ENCODE data around the gene PRTFDC1. TPM values are rescaled to one million over a fixed set of nuclear protein-coding genes. Genes with fewer than 3 reads are reported as not detected.

PRTFDC1 gene
- total RNA-seq, 2 experiments from 2014 or later, result not detected

DNA sequence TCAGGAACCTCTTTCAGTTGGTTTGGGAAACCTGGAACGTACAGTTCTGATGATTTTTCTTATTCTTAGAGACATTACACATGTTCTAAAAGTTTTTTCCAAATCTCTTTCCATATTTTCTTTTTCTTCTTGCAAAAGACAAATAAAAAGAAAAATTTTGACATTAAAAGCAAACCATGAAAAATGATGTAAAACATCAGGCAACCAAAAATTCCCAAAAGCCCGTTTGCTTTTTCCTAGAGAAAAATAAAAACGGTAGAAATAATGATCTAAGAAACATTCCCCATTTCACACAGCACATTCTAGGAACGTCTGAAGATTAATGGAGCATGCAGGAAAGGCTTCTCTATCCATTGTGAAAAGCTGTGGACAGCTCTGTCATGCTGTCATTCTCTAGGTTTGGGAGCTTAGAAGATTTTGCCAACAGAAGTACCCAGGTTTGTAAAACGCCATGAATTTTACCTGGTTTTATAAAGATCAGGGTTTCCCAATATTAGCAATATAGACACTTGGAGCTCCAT is 11.2 kb upstream of the PRTFDC1 start:
- ChIA-PET CTCF (ENCODE audit: unreplicated experiment) (no interaction called here), POLR2A (interaction anchor here (0.7 kb wide), 1 partner anchor 142 kb away, joined by 3 read pairs; no protein-coding TSS in a partner anchor)
- Histone ChIP-seq H4K20me1 (ENCODE audit: insufficient read depth, low read length) (no peaks in the 10 kb centered on the region), H3K9me3 (ENCODE audit: low read length) (no peaks in the 10 kb centered on the region), H3K27ac (ENCODE audit: low read depth, low read length, poor library complexity, severe bottlenecking) (no peak overlapping the region), H3K4me2 (ENCODE audit: low read length) (no peak overlapping the region), H3K4me1 (ENCODE audit: insufficient read depth, low read length, poor library complexity, severe bottlenecking) (no peaks in the 10 kb centered on the region), H2AFZ (ENCODE audit: low read length) (no peak overlapping the region), H3K4me3 (ENCODE audit: low read depth, low read length, poor library complexity, severe bottlenecking) (no peak overlapping the region), H3K9me2 (ENCODE audit: insufficient read depth, low read length) (no peaks in the 10 kb centered on the region), H3K36me3 (ENCODE audit: insufficient read depth, low read length) (no peaks in the 10 kb centered on the region), H3K79me2 (ENCODE audit: insufficient read depth, low read depth, low read length) (no peaks in the 10 kb centered on the region)
- no TSS peak for BruUV-seq (replicated peaks)
- intact Hi-C loops (cut with micrococcal nuclease; ENCODE audit: unreplicated experiment), result no loop called here
- TF ChIP-seq EZH2phosphoT487 (IDR thresholded peaks at IDR 0.05; ENCODE audit: borderline replicate concordance, low read depth, low read length) (no peak), CTCF (conservative IDR thresholded peaks at IDR 0.05; ENCODE audit: low read length) (no peak)
- DNase-seq (ENCODE audit: low spot score), result no peak

GRCh38 chr10:24962995-24963394 is 10.6 kb upstream of the PRTFDC1 start:
- Histone ChIP-seq H3K79me2 (ENCODE audit: insufficient read depth, low read depth, low read length) (no peaks in the 10 kb centered on the region), H4K20me1 (ENCODE audit: insufficient read depth, low read length) (no peaks in the 10 kb centered on the region), H2AFZ (ENCODE audit: low read length) (no peak overlapping the region), H3K9me2 (ENCODE audit: insufficient read depth, low read length) (no peaks in the 10 kb centered on the region), H3K9me3 (ENCODE audit: low read length) (no peaks in the 10 kb centered on the region), H3K27ac (ENCODE audit: low read depth, low read length, poor library complexity, severe bottlenecking) (no peak overlapping the region), H3K4me3 (ENCODE audit: low read depth, low read length, poor library complexity, severe bottlenecking) (no peak overlapping the region), H3K36me3 (ENCODE audit: insufficient read depth, low read length) (no peaks in the 10 kb centered on the region), H3K4me1 (ENCODE audit: insufficient read depth, low read length, poor library complexity, severe bottlenecking) (no peaks in the 10 kb centered on the region), H3K4me2 (ENCODE audit: low read length) (no peak overlapping the region)
- BruUV-seq (replicated peaks), result no TSS peak
- intact Hi-C loops (cut with micrococcal nuclease; ENCODE audit: unreplicated experiment), result no loop called here
- DNase-seq (ENCODE audit: low spot score), result no peak
- CTCF ChIA-PET (ENCODE audit: unreplicated experiment), result no interaction called here
- no peak for TF ChIP-seq CTCF (conservative IDR thresholded peaks at IDR 0.05; ENCODE audit: low read length)
- TF ChIP-seq EZH2phosphoT487 (IDR thresholded peaks at IDR 0.05; ENCODE audit: borderline replicate concordance, low read depth, low read length), result no peak
- POLR2A ChIA-PET, result interaction anchor here (0.7 kb wide), 1 partner anchor 142 kb away, joined by 3 read pairs; no protein-coding TSS in a partner anchor

GRCh38 chr10:24961582-24961981 is 9.2 kb upstream of the PRTFDC1 start:
- no peak overlapping the region for H3K4me3 ChIP-seq (ENCODE audit: low read depth, low read length, poor library complexity, severe bottlenecking)
- H3K4me1 ChIP-seq (ENCODE audit: insufficient read depth, low read length, poor library complexity, severe bottlenecking), result no peaks in the 10 kb centered on the region
- H3K9me2 ChIP-seq (ENCODE audit: insufficient read depth, low read length), result no peaks in the 10 kb centered on the region
- intact Hi-C loops (cut with micrococcal nuclease; ENCODE audit: unreplicated experiment), result no loop called here
- no peak overlapping the region for H2AFZ ChIP-seq (ENCODE audit: low read length)
- H3K4me2 ChIP-seq (ENCODE audit: low read length), result no peak overlapping the region
- no peaks in the 10 kb centered on the region for H3K9me3 ChIP-seq (ENCODE audit: low read length)
- no peak for TF ChIP-seq CTCF (conservative IDR thresholded peaks at IDR 0.05; ENCODE audit: low read length)
- no peak for TF ChIP-seq EZH2phosphoT487 (IDR thresholded peaks at IDR 0.05; ENCODE audit: borderline replicate concordance, low read depth, low read length)
- DNase-seq (ENCODE audit: low spot score), result no peak
- CTCF ChIA-PET (ENCODE audit: unreplicated experiment), result no interaction called here
- no peaks in the 10 kb centered on the region for H3K79me2 ChIP-seq (ENCODE audit: insufficient read depth, low read depth, low read length)
- no peaks in the 10 kb centered on the region for H4K20me1 ChIP-seq (ENCODE audit: insufficient read depth, low read length)
- POLR2A ChIA-PET, result no interaction called here
- H3K27ac ChIP-seq (ENCODE audit: low read depth, low read length, poor library complexity, severe bottlenecking), result no peak overlapping the region
- no TSS peak for BruUV-seq (replicated peaks)
- H3K36me3 ChIP-seq (ENCODE audit: insufficient read depth, low read length), result no peaks in the 10 kb centered on the region

Measured in OCI-LY7 (cell line).